SK-N-SH treated with all-trans-retinoic acid at 6 μM for 48 hours (cell line): ENCODE results near the gene MYO3B.

Source experiments
- ATAC-seq: fragments of 200-7000 bp; cut with Tn5 transposase; 3 replicates; pipeline ENCODE4 v1.9.1; 2020; ENCODE audit warnings: mild to moderate bottlenecking, moderate library complexity
- ARNTL ChIP-seq: fragments of 450-650 bp; formaldehyde crosslinking; IDR thresholded peaks from 2 replicates; pipeline ENCODE4 v1.5.0; 2020; ENCODE audit warnings: low read depth, mild to moderate bottlenecking, moderate library complexity, borderline replicate concordance
- BACH2 ChIP-seq: fragments of 250-450 bp; sonication (Bioruptor Pico); IDR thresholded peaks from 2 replicates; pipeline ENCODE4 v1.9.0; 2021; ENCODE audit warnings: mild to moderate bottlenecking, borderline replicate concordance
- CREB5 ChIP-seq: fragments of 250-450 bp; sonication (Bioruptor Pico); IDR thresholded peaks from 2 replicates; pipeline ENCODE4 v1.5.1; 2020; ENCODE audit warnings: low read depth, mild to moderate bottlenecking, moderate library complexity
- CSDC2 ChIP-seq: fragments of 250-450 bp; sonication (Bioruptor Pico); IDR thresholded peaks from 2 replicates; pipeline ENCODE4 v1.5.0; 2020; ENCODE audit warnings: mild to moderate bottlenecking, moderate library complexity
- CSRNP3 ChIP-seq: fragments of 250-450 bp; sonication (Bioruptor Pico); IDR thresholded peaks from 2 replicates; pipeline ENCODE4 v1.5.1; 2021; ENCODE audit warnings: mild to moderate bottlenecking, moderate library complexity
- ESRRG ChIP-seq: fragments of 250-450 bp; sonication (Bioruptor Pico); IDR thresholded peaks from 2 replicates; pipeline ENCODE4 v1.6.1; 2021; ENCODE audit warnings: mild to moderate bottlenecking
- ISL1 ChIP-seq: fragments of 250-450 bp; sonication (Bioruptor Pico); IDR thresholded peaks from 2 replicates; pipeline ENCODE4 v2.1.2; 2022; ENCODE audit warnings: mild to moderate bottlenecking, moderate library complexity
- OSR1 ChIP-seq: fragments of 250-450 bp; sonication (Bioruptor Pico); IDR thresholded peaks from 2 replicates; pipeline ENCODE4 v1.8.0; 2022; ENCODE audit warnings: moderate library complexity, mild to moderate bottlenecking, inconsistent platforms
- PATZ1 ChIP-seq: fragments of 250-450 bp; sonication (Bioruptor Pico); IDR thresholded peaks from 2 replicates; pipeline ENCODE4 v1.8.0; 2020; ENCODE audit warnings: mild to moderate bottlenecking, moderate library complexity, borderline replicate concordance
- POU6F1 ChIP-seq: fragments of 250-450 bp; sonication (Bioruptor Pico); IDR thresholded peaks from 2 replicates; pipeline ENCODE4 v1.8.0; 2021; ENCODE audit warnings: low read depth, mild to moderate bottlenecking, moderate library complexity, borderline replicate concordance
- PPARA ChIP-seq: fragments of 250-450 bp; sonication (Bioruptor Pico); IDR thresholded peaks from 2 replicates; pipeline ENCODE4 v1.5.0; 2020; ENCODE audit warnings: mild to moderate bottlenecking, borderline replicate concordance
- RARB ChIP-seq: fragments of 250-450 bp; sonication (Bioruptor Pico); IDR thresholded peaks from 2 replicates; pipeline ENCODE4 v1.8.0; 2021; ENCODE audit warnings: mild to moderate bottlenecking, moderate library complexity
- SNAI2 ChIP-seq: fragments of 250-450 bp; sonication (Bioruptor Pico); IDR thresholded peaks from 2 replicates; pipeline ENCODE4 v1.5.0; 2020; ENCODE audit warnings: mild to moderate bottlenecking, moderate library complexity
- TCF4 ChIP-seq: fragments of 250-450 bp; sonication (Bioruptor Pico); IDR thresholded peaks from 2 replicates; pipeline ENCODE4 v1.8.0; 2021; ENCODE audit warnings: mild to moderate bottlenecking, moderate library complexity, borderline replicate concordance
- TOX ChIP-seq: fragments of 250-450 bp; sonication (Bioruptor Pico); IDR thresholded peaks from 2 replicates; pipeline ENCODE4 v1.8.0; 2021; ENCODE audit warnings: mild to moderate bottlenecking, moderate library complexity, borderline replicate concordance
- TSHZ2 ChIP-seq: fragments of 250-450 bp; sonication (Bioruptor Pico); IDR thresholded peaks from 2 replicates; pipeline ENCODE4 v1.5.0; 2020; ENCODE audit warnings: mild to moderate bottlenecking, moderate library complexity
- ZC3H10 ChIP-seq: fragments of 250-450 bp; sonication (Bioruptor Pico); IDR thresholded peaks from 2 replicates; pipeline ENCODE4 v1.5.1; 2021; ENCODE audit warnings: mild to moderate bottlenecking, moderate library complexity
- ZFP3 ChIP-seq: fragments of 250-450 bp; sonication (Bioruptor Pico); IDR thresholded peaks from 2 replicates; pipeline ENCODE4 v1.5.0; 2020; ENCODE audit warnings: mild to moderate bottlenecking, moderate library complexity
- ZFP30 ChIP-seq: fragments of 450-650 bp; formaldehyde crosslinking; IDR thresholded peaks from 2 replicates; pipeline ENCODE4 v1.5.0; 2022; ENCODE audit warnings: mild to moderate bottlenecking, moderate library complexity
- ZNF565 ChIP-seq: fragments of 450-650 bp; formaldehyde crosslinking; conservative IDR thresholded peaks from 2 replicates; pipeline ENCODE4 v1.5.0; 2020; ENCODE audit warnings: low read depth, mild to moderate bottlenecking, moderate library complexity
- ZNF70 ChIP-seq: fragments of 450-650 bp; formaldehyde crosslinking; IDR thresholded peaks from 2 replicates; pipeline ENCODE4 v1.5.0; 2020; ENCODE audit warnings: mild to moderate bottlenecking, moderate library complexity
- ZNF8 ChIP-seq: fragments of 450-650 bp; formaldehyde crosslinking; IDR thresholded peaks from 2 replicates; pipeline ENCODE4 v1.5.0; 2020; ENCODE audit warnings: mild to moderate bottlenecking, moderate library complexity

The MYO3B gene

GRCh38 chr2:170481201-170481600 lies 303.3 kb downstream of the MYO3B start:
- no peak for ATAC-seq
- TF ChIP-seq ZNF70 (CRISPR knock-in tag) (no peak), PPARA (CRISPR knock-in tag) (no peak), TCF4 (no peak), CREB5 (CRISPR knock-in tag) (no peak), CSRNP3 (no peak), POU6F1 (CRISPR knock-in tag) (no peak), TOX (CRISPR knock-in tag) (no peak), ZNF565 (CRISPR knock-in tag) (no peak)

- no peak for TF ChIP-seq ZNF8 (CRISPR knock-in tag)
- no peak for TF ChIP-seq CSRNP3
- TF ChIP-seq ZC3H10, result no peak
- TF ChIP-seq ZNF70 (CRISPR knock-in tag), result no peak
- TF ChIP-seq CSDC2 (CRISPR knock-in tag), result no peak
- no peak for TF ChIP-seq CREB5 (CRISPR knock-in tag)
- no peak for TF ChIP-seq ZFP30 (CRISPR knock-in tag)
- no peak for TF ChIP-seq TSHZ2 (CRISPR knock-in tag)
- TF ChIP-seq RARB (CRISPR knock-in tag), result no peak
- TF ChIP-seq ZNF565 (CRISPR knock-in tag), result no peak
- TF ChIP-seq ESRRG (CRISPR knock-in tag), result no peak
- TF ChIP-seq ISL1 (CRISPR knock-in tag), result no peak
- no peak for TF ChIP-seq PATZ1 (CRISPR knock-in tag)
- TF ChIP-seq SNAI2, result no peak
- no peak for TF ChIP-seq ARNTL
- TF ChIP-seq PPARA (CRISPR knock-in tag), result no peak
- no peak for TF ChIP-seq BACH2 (CRISPR knock-in tag)
- no peak for TF ChIP-seq OSR1 (CRISPR knock-in tag)
- no peak for TF ChIP-seq ZFP3 (CRISPR knock-in tag)
- ATAC-seq, result no peak
Observed at GRCh38 chr2:170484552-170484951, 306.6 kb downstream of the MYO3B start.
